ENCODE measurements around the gene CRAMP1.

GRCh38 chr16:1564325-1564724, 47.8 kb upstream of the CRAMP1 start:
- TF ChIP-seq CTCF (IDR thresholded peaks at IDR 0.05) (peak in 1 of 3 experiments; percentile 38), POLR2A (IDR thresholded peaks at IDR 0.05) (no peak)
